ENCODE measurements around the gene CDC26.

DNA sequence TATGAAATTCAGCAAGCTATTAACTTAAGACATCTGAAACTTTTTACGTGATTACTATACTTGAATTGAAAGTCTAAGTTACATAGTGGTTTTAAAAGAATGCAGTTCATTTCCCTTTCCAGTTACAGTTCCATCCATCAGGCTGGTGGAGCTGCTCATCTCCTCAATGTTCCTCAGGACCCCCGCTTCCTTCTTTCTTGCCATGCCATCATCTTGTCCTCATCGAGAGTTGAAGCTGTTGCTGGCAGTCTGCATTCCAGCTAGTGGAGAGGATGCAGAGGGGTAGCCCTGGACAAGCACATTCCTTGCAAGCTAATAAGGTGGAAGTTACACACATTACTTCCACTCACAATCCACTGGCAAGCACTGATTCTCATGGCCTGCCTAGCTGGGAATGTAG is 36.6 kb upstream of the CDC26 start:
- TF ChIP-seq CTCF (IDR thresholded peaks at IDR 0.05) (no peak), POLR2A (IDR thresholded peaks at IDR 0.05) (no peak), POLR2AphosphoS5 (IDR thresholded peaks at IDR 0.05) (no peak)

Data from prostate gland (tissue), 2 donors.